Measurements from ENCODE around the gene EFL1.
A peak's percentile ranks its signal among the peaks of the same experiment; 100 is the strongest.
"Not testable (repeated sequence)": the region's sequence is repeated elsewhere in the genome, so short reads cannot be mapped to it uniquely, and the experiment has no call there.

EFL1 gene

DNA sequence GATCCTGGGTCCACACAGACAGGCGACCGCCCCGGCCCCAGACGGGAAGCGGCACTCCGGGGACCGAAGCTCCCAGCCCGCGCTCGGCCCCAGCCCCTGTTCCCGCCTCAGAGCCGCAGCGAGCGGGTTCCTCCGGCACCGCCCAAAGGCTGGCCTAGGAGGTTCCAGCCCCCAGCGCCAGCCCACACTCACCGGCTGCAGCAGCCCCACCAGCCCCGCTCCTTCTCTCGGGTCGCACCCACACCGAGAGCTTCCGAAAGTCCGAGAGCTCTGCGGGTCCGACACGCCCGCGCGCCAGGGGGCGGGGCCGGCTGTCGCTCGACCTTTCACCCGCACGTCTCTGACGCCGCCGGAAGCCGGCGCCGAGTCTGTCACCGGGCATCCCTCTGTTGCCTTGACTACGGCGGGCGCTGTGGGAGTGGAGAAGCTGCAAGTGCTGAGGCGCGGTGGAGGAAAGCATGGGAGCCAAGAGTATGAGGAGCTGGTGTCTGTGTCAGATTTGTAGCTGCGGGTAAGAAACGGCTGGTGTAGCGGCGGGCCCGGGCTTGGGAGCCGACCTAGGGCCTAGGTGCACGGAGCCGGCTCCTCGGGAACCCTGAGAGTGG is at the start of gene EFL1, which contains the start of gene SAXO2:
EFL1 (minus strand) TSS at position 313 of the 605 bp plus-strand sequence. CDS start 956 bp downstream, outside the sequence.
SAXO2 (plus strand) TSS at position 397 of the 605 bp plus-strand sequence; CDS start at position 459, 62 bp downstream.
- peak; percentile 60 for DNase-seq

- DNase-seq = not testable (repeated sequence)
These were observed 48.8 kb upstream of the EFL1 start for GRCh38 chr15:82311321-82311720.

GRCh38 chr15:82309802-82310201 is 47.3 kb upstream of the EFL1 start:
- DNase-seq = no peak

GRCh38 chr15:82307714-82308081 is 45.2 kb upstream of the EFL1 start:
- DNase-seq = no peak

GRCh38 chr15:82306791-82307713 is 44.5 kb upstream of the EFL1 start:
- DNase-seq = no peak

- DNase-seq = no peak
These were observed 43.1 kb upstream of the EFL1 start for GRCh38 chr15:82305621-82306048.

GRCh38 chr15:82304778-82305090 is 42.2 kb upstream of the EFL1 start:
- no peak for DNase-seq

- no peak for DNase-seq
These were observed 41.6 kb upstream of the EFL1 start for GRCh38 chr15:82303956-82304777.

DNA sequence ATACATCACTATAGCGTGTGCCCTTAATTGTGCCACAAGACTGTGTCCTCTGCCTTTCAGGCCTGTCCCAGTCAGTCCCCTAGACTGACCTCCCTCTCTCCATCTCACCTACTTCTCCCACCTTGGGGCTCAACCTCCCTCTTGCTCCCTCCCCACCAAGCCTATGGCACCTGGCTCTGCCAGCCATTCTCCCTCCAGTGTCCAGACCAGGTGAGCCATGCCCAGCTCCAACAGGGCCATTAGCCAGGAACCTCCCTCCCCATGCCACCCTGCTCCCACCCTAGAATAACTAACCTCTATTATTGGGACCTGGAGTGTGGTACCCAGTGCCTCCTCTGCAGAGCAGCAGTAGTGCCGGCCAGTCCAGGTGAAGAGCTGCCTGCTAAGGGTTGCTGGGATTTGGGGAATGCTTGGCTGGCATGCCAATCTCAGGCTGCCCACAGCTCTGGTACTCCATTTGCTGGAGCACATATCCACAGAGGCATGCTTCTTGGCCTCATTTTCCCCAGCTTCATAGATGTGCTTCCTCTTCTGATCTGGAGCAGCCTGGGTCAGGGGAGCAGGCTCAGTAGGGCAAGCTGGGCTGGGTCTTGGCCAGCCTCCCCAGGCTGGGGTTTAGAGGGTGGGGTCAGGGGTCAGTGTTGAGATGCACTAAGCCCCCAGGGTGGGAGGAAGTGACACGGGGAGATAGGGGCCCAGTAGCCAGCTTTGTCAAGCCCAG is 38.9 kb upstream of the EFL1 start:
- DNase-seq = no peak

DNA sequence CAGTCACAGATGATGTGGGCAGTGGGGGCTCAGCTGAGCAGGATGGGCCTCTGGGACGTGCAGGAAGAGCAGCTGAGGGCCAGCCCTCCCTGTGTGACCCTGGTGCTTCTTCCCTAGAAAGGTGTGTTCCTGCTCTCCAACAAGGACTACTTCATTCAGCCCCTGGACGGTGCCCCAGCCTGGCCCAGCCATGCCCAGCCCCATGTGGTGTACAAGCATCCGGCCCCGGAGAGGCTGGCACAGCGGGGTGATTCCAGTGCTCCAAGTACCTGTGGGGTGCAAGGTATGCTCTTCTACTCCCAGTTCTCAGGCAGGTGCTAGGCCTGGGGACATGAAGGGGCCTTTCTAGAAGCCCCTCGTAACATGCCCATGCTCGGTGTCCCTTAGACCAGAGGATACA is 38.3 kb upstream of the EFL1 start:
- DNase-seq = no peak

DNA sequence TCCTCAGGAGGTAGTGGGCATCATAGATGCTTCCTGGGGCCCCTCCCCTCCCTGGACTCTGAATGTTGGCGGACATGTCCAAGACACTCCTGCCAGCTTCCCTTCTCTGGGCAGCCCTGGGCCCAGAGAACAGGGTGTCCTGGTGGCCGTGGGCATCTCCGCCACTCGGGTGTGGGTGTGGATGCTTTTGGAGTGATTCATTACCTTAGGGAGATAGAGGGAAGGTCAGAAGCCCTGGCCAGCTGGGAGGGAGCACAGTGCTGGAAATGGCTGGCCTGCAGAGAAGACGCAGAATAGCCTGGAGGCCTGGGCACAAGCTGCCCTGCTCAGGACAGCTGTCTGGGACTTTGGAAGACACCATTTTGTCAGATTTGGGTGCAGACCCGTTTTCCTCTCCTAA is 37.8 kb upstream of the EFL1 start:
- DNase-seq = not testable (repeated sequence)

DNA sequence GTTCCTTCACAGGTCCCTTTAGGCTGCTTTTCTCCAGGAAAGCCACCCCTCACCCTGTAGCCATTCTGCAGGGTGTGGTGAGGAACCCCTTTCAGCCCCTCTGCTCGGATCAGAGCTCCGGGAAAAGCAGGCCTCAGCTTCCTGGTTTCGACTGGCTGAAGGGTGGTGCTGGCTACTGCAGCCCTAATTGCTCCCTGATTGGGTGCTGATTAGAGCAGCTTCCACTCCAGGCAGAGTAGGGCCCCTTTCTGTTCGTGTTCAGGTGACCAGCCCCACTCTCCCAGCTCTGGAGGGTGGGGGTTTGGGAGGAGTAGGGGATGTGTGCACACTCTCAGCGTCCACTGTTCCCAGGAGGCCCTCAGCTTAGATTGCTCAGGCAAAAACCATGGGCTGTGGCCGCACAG is 37.0 kb upstream of the EFL1 start:
- DNase-seq = not testable (repeated sequence)

DNA sequence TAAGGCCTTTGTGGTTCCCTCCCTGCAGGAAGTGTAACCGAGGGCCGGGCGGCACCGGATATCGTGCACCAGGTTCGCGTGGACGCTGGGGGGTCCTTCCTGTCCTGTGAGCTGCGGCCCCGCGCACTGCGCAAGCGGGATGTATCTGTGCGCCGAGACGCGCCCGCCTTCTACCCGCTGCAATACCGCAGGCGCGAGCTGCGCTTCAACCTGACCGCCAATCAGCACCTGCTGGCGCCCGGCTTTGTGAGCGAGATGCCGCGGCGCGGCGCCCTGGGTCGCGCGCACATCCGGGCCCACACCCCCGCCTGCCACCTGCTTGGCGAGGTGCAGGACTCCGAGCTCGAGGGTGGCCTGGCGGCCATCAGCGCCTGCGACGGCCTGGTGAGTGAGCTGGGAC is 36.0 kb upstream of the EFL1 start:
- no peak for DNase-seq

- no peak for DNase-seq
These were observed 35.5 kb upstream of the EFL1 start for GRCh38 chr15:82298032-82298431.

GRCh38 chr15:82297546-82297945 is 35.0 kb upstream of the EFL1 start:
- no peak for DNase-seq

DNA sequence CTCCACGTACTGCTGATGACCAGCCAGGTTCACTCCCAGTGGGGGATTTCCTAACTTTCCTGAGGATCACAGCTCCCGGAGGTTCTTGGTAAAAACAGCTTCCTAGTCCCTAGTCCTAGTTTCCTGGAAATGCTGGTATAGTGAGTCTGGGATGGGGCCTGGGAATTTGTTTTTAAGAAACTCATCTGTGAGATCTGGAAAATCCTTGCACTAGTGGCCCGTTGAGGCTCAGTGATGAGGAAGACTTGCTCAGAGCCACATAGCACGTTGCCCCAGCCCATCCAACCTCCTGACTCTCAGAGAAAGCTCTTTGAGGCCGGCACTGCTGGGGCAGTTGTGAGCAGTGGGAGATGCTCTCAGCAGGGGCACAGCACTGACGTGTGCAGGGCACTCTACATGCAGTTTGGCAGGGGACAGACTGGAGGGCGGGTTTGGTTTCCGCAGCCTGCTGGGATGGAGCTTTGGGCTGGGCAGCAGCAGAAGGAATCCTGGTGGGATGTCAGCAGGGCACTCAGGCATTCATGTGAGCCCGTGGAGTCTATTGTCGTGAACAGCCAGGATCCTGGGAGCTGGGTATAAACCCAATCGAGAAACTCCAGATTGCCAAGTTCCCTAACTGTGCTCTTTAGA is 31.6 kb upstream of the EFL1 start:
- DNase-seq = no peak

DNA sequence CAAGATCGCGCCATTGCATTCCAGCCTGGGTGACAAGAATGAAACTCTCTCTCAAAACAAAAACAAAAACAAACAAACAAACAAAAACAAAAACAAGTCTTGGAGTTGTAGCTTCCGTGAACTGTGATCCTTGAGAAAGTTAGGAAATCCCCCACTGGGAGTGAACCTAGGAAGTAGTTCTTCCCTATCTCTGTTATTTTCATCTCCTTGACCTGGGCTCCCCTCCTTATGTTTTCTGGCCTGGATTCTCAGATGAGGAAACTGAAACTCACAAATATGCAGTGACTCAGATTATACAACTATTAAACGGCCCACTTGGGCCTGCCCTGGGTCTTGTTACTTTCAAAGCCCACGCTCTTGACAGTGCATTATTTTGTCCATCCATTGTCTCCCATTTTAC is 29.7 kb upstream of the EFL1 start:
- DNase-seq = no peak

DNA sequence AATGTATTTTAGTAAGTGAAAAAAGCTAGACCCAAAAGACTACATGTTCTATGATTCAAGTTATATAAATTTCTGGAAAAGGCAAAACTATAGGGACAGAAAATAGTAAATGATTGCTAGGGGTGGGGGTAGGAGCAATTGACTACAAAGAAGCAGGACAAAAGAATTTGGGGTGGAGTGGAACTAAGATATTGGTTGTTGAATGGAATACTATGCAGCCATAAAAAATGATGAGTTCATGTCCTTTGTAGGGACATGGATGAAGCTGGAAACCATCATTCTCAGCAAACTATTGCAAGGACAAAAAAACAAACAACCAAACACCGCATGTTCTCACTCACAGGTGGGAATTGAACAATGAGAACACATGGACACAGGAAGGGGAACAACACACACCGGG is 25.7 kb upstream of the EFL1 start:
- not testable (repeated sequence) for DNase-seq

DNA sequence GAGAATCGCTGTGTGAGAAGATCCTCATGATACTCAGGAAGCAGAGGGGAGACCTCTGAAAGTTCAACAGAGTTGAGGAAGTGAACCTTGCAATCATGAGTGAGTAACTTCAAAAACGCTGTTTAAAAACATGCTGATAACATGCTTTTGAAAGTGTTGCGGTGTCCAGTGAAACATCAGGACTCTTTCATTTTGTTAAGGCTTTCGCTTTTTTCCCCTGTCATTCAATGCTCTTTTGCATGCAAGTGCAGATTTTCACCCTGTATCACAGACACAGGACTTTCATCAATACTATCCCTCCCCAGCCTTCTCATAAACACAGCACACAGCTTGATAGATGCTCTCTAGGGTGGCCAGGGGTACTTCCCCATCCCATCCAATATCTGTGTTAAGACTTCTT is 23.9 kb upstream of the EFL1 start:
- DNase-seq = not testable (repeated sequence)

DNA sequence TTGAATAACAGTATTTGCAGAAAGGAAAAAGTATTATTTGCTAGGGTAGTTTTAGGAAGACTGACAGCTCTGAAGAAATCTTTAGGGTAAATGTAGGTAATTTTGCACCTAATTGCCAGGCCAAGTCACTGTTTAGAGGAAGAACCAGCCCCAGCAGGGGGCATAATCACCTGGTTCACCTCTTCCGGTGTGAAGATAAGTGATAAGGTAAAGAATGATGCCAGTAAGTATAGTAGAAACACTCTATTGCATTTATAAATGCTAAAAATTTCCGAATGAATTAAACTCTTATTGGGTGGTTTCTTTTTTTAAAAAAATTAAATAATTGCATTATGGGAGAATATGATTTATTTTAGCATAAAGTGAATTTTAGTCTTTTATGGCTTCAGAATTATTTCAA is 21.8 kb upstream of the EFL1 start:
- DNase-seq = not testable (repeated sequence)

GRCh38 chr15:82282386-82282785 is 19.9 kb upstream of the EFL1 start:
- DNase-seq = not testable (repeated sequence)

DNA sequence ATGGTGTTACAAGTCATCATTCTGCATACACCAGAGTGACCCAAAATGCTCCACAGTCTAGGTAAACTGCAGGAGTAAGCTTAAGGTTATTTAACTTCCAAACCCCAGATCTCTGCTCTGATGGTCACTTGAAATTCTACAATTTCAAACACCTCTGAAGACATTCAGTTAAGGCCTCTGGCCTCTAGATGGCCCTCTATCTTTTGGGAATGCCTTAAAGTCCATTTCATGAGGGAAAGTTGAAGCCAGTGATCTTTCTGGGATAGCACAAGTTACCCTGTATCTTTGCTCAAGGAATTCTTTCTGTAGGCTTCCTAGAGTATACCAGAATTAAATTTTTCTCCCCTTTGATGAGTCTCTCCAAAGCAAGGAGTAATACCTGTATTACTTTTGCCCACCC is 18.7 kb upstream of the EFL1 start:
- DNase-seq = not testable (repeated sequence)
